ENCODE results near the gene PLA2G10.

DNA sequence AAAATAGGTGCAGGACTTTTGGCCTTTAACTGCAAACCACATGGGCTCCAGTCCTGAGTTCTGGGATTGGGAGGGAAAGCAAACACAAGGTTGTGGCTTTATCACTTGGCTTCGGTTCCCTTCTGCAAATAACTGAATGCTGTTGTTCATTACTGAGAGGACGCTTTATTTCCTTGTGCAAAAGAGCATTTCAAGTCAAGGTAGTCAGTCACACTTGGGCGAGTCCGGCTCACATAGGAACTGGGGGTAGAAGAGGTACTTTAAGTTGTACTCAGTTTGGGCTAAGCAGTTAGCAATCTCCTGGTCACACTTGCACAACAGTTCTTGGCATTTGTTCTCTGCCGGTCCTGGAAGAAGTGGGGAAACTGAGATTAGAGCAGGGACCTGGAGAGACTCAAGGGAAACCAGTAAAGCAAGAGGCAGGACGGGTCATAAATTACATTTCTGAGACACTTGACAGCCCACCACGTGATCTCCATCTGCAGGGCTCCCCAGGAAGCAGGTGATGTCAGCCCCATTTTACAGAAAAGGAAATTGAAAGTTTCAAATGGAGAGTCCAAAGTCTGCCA, 21.6 kb downstream of the PLA2G10 start:
- TF ChIP-seq TAF1 (IDR thresholded peaks at IDR 0.05; ENCODE audit: borderline replicate concordance, low read depth, low read length) = no peak
- TF ChIP-seq, protein P1, sequence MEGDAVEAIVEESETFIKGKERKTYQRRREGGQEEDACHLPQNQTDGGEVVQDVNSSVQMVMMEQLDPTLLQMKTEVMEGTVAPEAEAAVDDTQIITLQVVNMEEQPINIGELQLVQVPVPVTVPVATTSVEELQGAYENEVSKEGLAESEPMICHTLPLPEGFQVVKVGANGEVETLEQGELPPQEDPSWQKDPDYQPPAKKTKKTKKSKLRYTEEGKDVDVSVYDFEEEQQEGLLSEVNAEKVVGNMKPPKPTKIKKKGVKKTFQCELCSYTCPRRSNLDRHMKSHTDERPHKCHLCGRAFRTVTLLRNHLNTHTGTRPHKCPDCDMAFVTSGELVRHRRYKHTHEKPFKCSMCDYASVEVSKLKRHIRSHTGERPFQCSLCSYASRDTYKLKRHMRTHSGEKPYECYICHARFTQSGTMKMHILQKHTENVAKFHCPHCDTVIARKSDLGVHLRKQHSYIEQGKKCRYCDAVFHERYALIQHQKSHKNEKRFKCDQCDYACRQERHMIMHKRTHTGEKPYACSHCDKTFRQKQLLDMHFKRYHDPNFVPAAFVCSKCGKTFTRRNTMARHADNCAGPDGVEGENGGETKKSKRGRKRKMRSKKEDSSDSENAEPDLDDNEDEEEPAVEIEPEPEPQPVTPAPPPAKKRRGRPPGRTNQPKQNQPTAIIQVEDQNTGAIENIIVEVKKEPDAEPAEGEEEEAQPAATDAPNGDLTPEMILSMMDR (IDR thresholded peaks at IDR 0.05) = no peak
- no peak for TF ChIP-seq EP300 (IDR thresholded peaks at IDR 0.05; ENCODE audit: borderline replicate concordance in 1 of 2, low read depth in 1 of 2, low read length in 1 of 2)
- no peak for TF ChIP-seq ELF1 (IDR thresholded peaks at IDR 0.05)
- TF ChIP-seq, protein P2, sequence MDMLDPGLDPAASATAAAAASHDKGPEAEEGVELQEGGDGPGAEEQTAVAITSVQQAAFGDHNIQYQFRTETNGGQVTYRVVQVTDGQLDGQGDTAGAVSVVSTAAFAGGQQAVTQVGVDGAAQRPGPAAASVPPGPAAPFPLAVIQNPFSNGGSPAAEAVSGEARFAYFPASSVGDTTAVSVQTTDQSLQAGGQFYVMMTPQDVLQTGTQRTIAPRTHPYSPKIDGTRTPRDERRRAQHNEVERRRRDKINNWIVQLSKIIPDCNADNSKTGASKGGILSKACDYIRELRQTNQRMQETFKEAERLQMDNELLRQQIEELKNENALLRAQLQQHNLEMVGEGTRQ (IDR thresholded peaks at IDR 0.05; ENCODE audit: borderline replicate concordance, low read depth, low read length) = no peak
- TF ChIP-seq RCOR1 (IDR thresholded peaks at IDR 0.05; ENCODE audit: low read length) = no peak
- TF ChIP-seq, protein P3, sequence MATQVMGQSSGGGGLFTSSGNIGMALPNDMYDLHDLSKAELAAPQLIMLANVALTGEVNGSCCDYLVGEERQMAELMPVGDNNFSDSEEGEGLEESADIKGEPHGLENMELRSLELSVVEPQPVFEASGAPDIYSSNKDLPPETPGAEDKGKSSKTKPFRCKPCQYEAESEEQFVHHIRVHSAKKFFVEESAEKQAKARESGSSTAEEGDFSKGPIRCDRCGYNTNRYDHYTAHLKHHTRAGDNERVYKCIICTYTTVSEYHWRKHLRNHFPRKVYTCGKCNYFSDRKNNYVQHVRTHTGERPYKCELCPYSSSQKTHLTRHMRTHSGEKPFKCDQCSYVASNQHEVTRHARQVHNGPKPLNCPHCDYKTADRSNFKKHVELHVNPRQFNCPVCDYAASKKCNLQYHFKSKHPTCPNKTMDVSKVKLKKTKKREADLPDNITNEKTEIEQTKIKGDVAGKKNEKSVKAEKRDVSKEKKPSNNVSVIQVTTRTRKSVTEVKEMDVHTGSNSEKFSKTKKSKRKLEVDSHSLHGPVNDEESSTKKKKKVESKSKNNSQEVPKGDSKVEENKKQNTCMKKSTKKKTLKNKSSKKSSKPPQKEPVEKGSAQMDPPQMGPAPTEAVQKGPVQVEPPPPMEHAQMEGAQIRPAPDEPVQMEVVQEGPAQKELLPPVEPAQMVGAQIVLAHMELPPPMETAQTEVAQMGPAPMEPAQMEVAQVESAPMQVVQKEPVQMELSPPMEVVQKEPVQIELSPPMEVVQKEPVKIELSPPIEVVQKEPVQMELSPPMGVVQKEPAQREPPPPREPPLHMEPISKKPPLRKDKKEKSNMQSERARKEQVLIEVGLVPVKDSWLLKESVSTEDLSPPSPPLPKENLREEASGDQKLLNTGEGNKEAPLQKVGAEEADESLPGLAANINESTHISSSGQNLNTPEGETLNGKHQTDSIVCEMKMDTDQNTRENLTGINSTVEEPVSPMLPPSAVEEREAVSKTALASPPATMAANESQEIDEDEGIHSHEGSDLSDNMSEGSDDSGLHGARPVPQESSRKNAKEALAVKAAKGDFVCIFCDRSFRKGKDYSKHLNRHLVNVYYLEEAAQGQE (IDR thresholded peaks at IDR 0.05; ENCODE audit: low read depth, low read length) = no peak
